Endometrial microvascular endothelial cells (primary cell): ENCODE data around the gene NXPE4. TPM values are rescaled to one million over a fixed set of nuclear protein-coding genes. Genes with fewer than 3 reads are reported as not detected.
"Not testable (repeated sequence)": the region's sequence is repeated elsewhere in the genome, so short reads cannot be mapped to it uniquely, and the experiment has no call there.

Experiments used
- in situ Hi-C: cut with HindIII; loops from 2 replicates; pipeline ENCODE4 v1.10.0; 2017; ENCODE audit warnings: low sequenced_read_pairs, low pct_unique_long_range_greater_than_20kb; ENCODE audit errors: inconsistent ontology term
- total RNA-seq: library from RNA; depleted of rRNA; stranded (reverse); fragments of >200 nt; gene quantifications from one replicate; pipeline ENCODE4 v1.2.3, GENCODE V29; 2015; ENCODE audit errors: inconsistent ontology term

NXPE4 gene
- total RNA-seq, 1 donor from 2014 or later: not detected

DNA sequence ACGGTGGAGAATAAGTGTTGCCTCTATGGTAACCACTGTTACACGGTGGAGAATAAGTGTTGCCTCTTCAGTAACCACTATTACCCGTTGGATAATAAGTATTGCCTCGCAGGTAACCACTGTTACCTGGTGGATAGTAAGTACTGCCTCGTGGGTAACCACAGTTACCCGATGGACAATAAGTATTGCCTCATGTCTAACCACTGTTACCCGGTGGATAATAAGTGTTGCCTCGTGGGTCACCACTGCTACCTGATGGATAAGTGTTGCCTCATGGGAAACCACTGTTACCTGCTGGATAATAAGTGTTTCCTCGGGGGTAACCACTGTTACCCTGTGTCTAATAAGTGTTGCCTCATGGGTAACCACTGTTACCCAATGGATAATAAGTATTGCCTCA, 16.6 kb upstream of the NXPE4 start:
- in situ Hi-C loops: not testable (repeated sequence)

DNA sequence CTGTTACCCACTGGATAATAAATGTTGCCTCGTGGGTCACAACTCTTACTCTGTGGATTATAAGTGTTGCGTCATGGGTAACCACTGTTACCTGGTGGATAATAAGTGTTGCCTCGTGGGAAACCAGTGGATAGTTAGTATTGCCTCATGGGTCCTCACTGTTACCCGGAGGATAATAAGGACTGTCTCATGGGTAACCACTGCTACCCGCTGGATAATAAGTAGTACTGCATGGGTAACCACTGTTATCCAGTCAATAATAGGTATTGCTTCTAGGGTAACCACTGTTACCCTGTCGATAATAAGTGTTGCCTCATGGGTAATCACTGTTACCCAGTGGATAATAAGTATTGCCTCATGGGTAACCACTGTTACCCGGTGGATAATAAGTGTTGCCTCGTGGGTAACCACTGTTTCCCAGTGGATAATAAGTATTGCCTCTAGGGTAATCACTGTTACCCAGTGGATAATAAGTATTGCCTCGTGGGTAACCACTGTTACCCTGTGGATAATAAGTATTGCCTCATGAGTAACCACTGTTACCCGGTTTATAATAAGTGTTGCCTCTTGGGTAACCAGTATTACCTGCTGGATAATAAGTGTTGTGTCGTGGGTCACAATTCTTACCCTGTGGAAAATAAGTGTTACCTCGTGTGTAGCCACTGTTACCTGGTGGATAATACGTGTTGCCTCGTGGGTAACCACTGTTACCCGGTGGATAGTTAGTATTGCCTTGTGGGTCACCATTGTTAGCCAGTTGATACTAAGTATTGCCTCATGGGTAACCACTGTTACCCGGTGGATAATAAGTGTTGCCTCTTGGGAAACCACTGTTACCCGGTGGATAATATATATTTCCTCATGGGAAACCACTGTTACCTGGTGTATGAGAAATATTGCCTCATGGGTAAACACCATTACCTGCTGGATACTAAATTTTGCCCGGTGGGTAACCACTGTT, 15.7 kb upstream of the NXPE4 start:
- in situ Hi-C loops: no loop called here

DNA sequence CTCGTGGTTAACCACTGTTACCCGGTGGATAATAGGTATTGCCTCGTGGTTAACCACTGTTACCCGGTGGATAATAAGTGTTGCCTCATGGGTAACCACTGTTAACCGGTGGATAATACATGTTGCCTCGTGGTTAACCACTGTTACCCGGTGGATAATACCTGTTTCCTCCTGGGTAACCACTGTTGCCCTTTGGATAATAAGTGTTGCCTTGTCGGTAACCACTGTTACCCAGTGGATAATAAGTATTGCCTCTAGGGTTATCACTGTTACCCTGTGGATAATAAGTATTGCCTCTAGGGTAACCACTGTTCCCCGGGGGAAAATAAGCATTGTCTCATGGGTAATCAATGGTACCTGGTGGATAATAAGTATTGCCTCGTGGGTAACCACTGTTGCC, 15.0 kb upstream of the NXPE4 start:
- in situ Hi-C loops: no loop called here

DNA sequence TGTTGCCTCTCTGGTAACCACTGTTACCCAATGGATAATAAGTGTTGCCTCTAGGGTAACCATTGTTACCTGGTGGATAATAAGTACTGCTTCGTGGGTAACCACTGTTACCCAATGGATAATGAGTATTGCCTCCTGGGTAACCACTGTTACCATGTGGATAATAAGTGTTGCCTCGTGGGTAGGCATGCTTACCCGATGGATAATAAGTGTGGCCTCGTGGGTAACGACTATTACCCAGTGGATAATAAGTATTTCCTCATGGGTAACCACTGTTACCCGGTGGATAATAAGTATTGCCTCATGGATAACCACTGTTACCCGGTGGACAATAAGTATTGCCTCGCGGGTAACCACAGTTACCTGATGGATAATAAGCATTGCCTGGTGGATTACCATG, 13.8 kb upstream of the NXPE4 start:
- in situ Hi-C loops: no loop called here

DNA sequence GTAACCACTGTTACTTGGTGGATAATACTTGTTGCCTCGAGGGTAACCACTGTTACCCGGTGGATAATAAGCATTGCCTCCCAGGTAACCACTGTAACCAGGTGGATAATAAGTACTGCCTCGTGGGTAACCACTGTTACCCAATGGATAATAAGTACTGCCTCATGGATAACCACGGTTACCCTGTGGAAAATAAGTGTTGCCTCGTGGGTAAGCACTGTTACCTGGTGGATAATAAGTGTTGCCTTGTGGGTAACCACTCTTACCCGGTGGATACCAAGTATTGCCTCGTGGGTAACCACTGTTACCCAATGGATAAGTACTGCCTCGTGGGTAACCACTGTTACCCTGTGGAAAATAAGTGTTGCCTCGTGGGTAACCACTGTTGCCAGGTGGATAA, 13.0 kb upstream of the NXPE4 start:
- in situ Hi-C loops: not testable (repeated sequence)

DNA sequence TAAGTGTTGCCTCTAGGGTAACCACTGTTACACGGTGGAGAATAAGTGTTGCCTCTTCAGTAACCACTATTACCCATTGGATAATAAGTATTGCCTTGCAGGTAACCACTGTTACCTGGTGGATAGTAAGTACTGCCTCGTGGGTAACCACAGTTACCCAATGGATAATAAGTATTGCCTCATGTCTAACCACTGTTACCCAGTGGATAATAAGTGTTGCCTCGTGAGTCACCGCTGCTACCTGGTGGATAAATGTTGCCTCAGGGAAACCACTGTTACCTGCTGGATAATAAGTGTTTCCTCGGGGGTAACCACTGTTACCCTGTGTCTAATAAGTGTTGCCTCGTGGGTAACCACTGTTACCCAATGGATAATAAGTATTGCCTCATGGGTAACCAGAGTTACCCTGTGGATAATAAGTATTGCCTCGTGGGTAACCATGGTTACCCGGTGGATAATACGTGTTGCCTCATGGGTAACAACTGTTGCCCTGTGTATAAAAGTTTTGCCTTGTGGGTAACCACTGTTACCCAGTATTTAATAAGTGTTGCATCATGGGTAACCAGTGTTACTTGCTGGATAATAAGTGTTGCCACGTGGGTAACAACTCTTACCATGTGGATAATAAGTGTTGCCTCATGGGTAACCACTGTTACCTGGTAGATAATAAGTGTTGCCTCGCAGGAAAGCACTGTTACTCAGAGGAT, 12.3 kb upstream of the NXPE4 start:
- in situ Hi-C loops: no loop called here

DNA sequence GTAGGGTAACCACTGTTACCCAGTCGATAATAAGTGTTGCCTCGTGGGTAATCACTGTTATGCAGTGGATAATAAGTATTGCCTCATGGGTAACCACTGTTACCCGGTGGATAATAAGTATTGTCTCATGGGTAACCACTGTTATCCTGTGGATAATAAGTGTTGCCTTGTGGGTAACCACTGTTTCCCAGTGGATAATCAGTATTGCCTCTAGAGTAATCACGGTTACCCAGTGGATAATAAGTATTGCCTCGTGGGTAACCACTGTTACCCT, 11.2 kb upstream of the NXPE4 start:
- in situ Hi-C loops: not testable (repeated sequence)

DNA sequence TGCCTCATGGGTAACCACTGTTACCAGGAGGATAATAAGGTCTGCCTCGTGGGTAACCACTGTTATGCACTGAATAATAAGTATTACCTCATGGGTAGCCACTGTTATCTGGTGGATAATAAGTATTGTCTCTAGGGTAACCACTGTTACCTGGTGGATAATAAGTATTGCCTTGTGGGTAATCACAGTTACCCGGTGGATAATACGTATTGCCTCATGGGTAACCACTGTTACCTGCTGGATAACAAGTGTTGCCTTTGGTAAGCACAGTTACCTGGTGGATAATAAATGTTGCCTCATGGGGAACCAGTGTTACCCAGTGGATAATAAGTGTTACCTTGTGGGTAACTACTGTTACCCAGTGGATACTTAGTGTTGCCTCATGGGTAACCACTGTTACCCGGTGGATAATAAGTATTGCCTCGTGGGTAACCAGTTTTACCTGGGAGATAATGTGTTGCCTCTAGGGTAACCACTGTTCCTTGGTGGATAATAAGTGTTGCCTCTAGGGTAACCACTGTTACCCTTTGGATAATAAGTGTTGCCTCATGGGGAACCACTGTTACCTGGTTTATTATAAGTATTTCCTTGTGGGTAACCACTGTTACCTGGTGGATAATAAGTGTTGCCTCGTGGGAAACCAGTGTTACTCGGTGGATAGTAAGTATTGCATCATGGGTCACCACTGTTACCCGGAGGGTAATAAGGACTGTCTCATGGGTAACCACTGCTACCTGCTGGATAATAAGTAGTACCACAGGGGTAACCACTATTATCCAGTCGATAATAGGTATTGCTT, 10.6 kb upstream of the NXPE4 start:
- in situ Hi-C loops: no loop called here

DNA sequence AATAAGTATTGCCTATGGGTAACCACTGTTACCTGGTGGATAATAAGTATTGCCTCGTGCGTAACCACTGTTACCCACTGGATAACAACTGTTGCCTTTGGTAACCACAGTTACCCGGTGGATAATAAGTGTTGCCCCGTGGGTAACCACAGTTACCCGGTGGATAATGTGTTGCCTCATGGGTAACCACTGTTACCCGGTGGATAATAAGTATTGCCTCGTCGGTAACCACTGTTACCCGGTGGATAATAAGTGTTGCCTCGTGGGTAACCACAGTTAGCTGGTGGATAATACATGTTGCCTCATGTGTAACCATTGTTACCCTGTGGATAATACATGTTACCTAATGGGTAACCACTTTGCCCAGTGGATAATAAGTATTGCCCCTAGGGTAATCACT, 9.8 kb upstream of the NXPE4 start:
- in situ Hi-C loops: no loop called here

DNA sequence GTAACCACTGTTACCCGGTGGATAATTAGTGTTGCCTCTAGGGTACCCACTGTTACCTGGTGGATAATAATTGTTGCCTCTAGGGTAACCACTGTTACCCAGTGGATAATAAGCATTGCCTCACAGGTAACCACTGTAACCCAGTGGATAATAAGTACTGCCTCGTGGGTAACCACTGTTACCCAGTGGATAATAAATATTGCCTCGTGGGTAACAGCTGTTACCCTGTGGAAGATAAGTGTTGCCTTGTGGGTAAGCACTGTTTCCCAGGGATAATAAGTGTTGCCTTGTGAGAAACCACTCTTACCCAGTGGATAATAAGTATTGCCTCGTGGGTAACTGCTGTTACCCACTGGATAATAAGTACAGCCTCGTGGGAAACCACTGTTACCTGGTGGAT, 9.3 kb upstream of the NXPE4 start:
- in situ Hi-C loops: no loop called here

DNA sequence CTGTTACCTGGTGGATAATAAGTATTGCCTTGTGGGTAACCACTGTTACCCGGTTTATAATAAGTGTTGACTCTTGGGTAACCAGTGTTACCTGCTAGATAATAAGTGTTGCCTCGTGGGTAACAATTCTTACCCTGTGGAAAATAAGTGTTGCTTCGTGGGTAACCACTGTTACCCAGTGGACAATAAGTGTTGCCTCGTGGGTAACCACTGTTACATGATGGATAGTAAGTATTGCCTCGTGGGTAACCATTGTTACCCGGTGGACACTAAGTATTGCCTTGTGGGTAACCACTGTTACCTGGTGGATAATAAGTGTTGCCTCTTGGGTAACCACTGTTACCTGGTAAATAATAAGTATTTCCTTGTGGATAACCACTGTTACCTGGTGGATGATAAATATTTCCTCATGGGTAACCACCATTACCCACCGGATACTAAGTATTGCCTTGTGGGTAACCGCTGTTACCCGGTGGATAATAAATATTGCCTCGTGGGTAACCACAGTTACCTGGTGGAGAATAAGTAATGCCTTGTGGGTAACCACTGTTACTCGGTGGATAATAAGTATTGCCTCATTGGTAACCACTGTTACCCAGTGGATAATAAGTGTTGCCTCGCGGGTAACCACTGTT, 8.7 kb upstream of the NXPE4 start:
- in situ Hi-C loops: no loop called here

DNA sequence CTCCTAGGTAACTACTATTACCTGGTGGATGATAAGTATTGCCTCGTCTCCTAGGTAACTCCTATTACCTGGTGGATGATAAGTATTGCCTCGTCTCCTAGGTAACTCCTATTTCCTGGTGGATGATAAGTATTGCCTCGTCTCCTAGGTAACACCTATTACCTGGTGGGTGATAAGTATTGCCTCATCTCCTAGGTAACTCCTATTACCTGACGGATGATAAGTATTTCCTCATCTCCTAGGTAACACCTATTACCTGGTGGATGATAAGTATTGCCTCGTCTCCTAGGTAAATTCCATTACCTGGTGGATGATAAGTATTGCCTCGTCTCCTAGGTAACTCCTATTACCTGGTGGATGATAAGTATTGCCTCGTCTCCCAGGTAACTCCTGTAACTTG, 7.6 kb upstream of the NXPE4 start:
- in situ Hi-C loops: not testable (repeated sequence)

DNA sequence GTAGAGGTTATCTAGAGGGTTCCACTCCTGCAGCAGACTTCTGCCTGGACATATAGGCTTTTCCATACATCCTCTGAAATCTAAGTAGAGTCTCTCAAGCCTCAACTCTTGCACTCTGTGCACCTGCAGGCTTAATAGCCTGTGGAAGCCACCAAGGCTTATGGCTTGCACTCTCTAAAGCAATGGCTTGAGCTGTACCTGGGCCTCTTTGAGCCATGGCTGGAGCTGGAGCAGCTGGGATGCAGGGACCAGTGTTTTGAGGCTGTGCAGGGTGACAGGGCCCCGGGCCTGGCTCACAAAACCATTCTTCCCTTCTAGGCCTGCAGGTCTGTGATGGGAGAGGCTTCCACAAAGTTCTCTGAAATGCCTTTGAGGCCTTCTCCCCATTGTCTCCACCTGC, 2.9 kb upstream of the NXPE4 start:
- in situ Hi-C loops: no loop called here

DNA sequence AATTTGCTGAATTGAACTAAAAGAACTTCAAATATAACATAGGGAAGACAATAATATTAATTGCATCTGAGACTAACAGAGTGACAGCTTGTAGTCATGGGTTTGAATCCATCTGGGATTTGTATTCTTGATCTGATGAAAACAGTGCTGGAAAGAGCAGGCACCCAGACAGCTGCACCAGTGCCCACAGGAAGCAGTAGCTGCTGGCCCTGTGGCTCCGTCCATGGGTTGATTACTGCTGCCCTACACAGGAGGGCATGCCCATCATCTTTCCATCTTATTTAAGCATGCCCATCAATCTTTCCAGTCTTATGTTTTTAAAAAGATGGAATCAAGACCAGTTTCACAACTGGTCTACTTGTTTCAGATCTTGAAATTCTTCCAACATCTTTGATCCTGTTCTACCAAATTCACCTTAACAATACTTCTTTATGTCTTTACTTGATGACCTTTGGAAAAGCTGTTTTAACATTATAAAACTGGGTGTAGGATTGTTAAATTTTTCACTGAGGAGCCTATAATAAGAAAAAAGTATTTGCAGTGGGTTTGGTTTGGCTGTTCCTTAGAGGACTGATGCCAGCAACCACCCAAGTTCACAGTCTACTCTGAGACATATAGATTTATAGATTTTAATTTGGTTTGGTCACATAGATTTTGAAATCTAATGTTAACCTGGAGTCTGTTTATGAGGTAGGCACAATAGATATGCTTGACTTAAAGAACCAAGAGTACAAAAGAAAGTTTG, 761 bp upstream of the NXPE4 start:
- in situ Hi-C loops: no loop called here

DNA sequence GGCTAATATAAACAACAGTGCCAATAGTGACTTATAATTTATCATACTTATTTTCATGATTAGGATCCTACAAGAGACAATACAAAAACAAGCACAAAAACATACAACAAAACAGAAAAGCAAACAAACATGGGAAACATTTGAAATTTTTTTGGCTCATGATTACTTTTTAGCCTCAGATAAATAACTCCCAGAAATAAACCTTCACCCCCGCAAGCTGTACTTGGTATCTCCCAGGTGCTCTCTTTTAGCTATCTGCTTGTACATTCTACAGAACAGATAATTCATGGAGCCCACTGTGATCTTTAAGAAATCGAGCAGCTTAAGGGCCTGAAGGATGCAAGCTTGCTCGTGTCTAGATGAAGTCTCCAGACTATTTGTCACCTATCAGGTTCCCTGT, 883 bp downstream of the NXPE4 start:
- in situ Hi-C loops: no loop called here

DNA sequence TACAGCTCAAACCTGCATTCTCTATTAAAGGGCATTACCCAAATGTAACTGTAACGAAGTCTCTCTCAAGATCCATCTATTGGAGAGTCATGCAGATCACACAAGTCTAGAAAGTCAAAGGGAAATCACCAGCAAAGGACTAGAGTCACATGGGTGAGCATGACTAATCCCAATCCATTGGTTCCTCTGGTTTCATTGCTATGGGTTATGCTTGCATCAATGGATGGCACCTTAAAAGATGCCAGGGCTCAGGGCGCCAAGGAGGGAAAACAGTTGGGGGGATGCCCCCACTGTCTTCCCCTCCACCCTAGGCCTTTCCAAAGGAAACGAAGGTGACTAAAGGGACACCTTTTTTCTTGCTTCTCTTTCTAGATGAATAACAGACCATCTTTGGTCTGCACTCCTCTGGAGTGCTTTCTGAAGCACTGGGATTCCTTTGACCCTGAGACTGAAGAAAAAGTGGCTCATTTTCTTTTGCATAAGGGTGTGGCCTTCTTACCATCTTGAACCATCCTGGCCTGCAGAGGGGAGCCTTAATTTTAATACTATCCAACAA, 8.1 kb downstream of the NXPE4 start:
- in situ Hi-C loops: no loop called here

DNA sequence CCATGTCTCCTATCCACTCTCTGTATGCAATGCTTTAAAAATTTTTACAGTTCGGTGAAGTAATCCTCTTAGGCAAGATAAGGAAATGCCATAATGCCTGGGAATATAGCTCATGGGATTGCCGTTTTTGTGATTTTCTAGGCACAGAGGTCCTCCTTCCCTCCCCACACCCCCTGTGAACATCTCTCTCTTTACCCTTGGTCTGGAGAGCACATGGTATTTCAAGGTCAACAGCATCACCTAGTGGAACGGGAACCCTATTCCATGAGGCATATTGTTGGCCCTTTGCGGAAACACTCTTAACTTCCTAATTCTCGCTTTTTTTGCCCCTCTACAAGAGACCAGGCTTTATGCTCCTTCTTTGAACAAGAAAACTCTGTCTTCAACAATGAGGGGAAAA, 8.8 kb downstream of the NXPE4 start:
- in situ Hi-C loops: no loop called here

DNA sequence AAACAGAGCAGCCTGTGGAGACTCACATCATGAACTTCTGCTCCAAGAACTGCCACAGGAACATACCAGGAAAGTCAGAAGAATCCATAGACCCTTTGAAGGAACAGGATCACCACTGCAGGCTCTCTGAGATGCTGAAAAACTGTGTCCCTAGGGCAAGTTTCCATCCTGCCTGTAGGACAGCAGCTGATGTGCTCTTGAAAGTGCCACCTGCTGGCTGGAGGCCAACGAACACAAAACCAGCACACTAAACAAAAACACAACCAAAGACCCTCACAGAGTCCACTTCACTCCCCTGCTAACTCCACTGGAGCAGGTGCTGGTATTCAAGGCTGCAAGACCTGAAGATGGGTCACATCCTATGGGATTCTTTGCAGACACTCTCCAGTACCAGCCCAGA, 23.9 kb downstream of the NXPE4 start:
- in situ Hi-C loops: no loop called here
